HG02970 (cell line): ENCODE data around the gene PLEKHB2.
"Not testable (repeated sequence)": the region's sequence is repeated elsewhere in the genome, so short reads cannot be mapped to it uniquely, and the experiment has no call there.

ENCODE experiments used
- ATAC-seq: cut with Tn5 transposase; IDR thresholded peaks from one replicate; pipeline ENCODE4 v1.9.1; 2021; ENCODE audit warnings: mild to moderate bottlenecking, moderate library complexity, moderate number of reproducible peaks; ENCODE audit not compliant: unreplicated experiment, low FRiP score

PLEKHB2 gene

GRCh38 chr2:131132729-131133128, 27.6 kb downstream of the PLEKHB2 start:
- no peak for ATAC-seq

- ATAC-seq, result no peak
Observed at GRCh38 chr2:131140581-131140980, 35.4 kb downstream of the PLEKHB2 start.

GRCh38 chr2:131142849-131143248, 37.7 kb downstream of the PLEKHB2 start:
- no peak for ATAC-seq

- ATAC-seq, result no peak
Observed at GRCh38 chr2:131143803-131144202, 38.7 kb downstream of the PLEKHB2 start.

GRCh38 chr2:131145040-131145439, 39.9 kb downstream of the PLEKHB2 start:
- ATAC-seq, result no peak

GRCh38 chr2:131146231-131146630, 41.1 kb downstream of the PLEKHB2 start:
- ATAC-seq, result no peak

- no peak for ATAC-seq
Observed at GRCh38 chr2:131146749-131147148, 41.6 kb downstream of the PLEKHB2 start.

- no peak for ATAC-seq
Observed at GRCh38 chr2:131148426-131148825, 43.3 kb downstream of the PLEKHB2 start.

- not testable (repeated sequence) for ATAC-seq
Observed at GRCh38 chr2:131150109-131150508, 45.0 kb downstream of the PLEKHB2 start.

- no peak for ATAC-seq
Observed at GRCh38 chr2:131151398-131151797, 46.3 kb downstream of the PLEKHB2 start.

- ATAC-seq, result no peak
Observed at GRCh38 chr2:131152074-131152473, 46.9 kb downstream of the PLEKHB2 start.

GRCh38 chr2:131153529-131153928, 48.4 kb downstream of the PLEKHB2 start:
- no peak for ATAC-seq

- ATAC-seq, result peak; percentile 82
Observed at GRCh38 chr2:131154071-131154531, 49.0 kb downstream of the PLEKHB2 start.

GRCh38 chr2:131154647-131155046, 49.5 kb downstream of the PLEKHB2 start:
- ATAC-seq, result no peak

- no peak for ATAC-seq
Observed at GRCh38 chr2:131155208-131155855, 50.2 kb downstream of the PLEKHB2 start.

GRCh38 chr2:131156452-131157149, 51.5 kb downstream of the PLEKHB2 start:
- ATAC-seq, result no peak

GRCh38 chr2:131165562-131165961, 60.4 kb downstream of the PLEKHB2 start:
- ATAC-seq, result not testable (repeated sequence)

- ATAC-seq, result no peak
Observed at GRCh38 chr2:131168538-131168937, 63.4 kb downstream of the PLEKHB2 start.

GRCh38 chr2:131178050-131178449, 72.9 kb downstream of the PLEKHB2 start:
- not testable (repeated sequence) for ATAC-seq

- ATAC-seq, result not testable (repeated sequence)
Observed at GRCh38 chr2:131178721-131179418, 73.7 kb downstream of the PLEKHB2 start.

- ATAC-seq, result not testable (repeated sequence)
Observed at GRCh38 chr2:131181451-131181850, 76.3 kb downstream of the PLEKHB2 start.
